Head of caudate nucleus (tissue), 42 donors: ENCODE results near the gene TNNI3K.

Experiments
- DNase-seq, 42 donors: peaks; one replicate each; pipeline versions ENCODE4 v3.0.0 to v3.0.0-alpha.2; 2020 to 2021; ENCODE audit warnings: mixed read lengths in 7 of 42
- intact Hi-C: fragments of 100-400 bp; cut with DNase I; formaldehyde crosslinking; loops from one replicate; pipeline ENCODE4 v1.15.0; 2022

Gene TNNI3K

DNA sequence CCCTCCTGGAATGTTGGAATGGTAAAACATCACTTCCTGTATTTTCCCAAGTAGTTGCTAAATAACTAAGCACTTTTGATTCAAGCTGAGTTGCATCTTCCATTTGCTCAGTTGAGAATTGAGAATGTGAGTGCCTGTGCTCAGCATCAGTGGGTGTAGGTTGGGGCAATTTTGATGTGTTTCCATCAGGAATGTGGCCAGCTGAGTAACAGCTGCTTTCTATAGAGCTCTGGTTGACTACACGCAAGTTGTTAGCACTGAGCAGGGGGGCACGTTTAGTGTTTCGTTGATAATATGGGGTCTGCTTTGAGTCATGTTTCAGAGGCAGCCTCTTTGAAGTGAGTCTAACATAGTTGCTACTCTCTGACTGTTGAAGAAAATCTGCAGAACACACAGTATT is 235.7 kb downstream of the TNNI3K start:
- intact Hi-C loops: no loop called here

DNA sequence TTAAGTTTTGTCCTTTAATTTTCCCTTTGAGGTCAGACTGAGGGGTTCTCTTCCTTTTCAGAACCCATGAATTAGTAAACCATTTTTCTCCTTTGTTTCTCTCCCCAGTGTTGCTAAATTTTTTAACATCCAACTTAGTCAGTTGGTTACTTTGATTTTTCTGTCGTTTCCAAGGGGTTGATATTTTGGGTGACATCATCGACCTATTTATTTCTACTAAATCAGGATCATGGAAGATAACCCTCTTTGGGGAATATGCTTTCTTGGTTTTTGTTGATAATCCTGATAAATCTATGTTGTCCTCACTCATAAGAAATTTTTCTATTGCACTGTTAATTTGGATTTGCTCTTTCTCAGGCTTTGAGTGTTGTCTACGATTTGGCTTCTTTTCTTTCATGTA is 236.3 kb downstream of the TNNI3K start:
- no peak for DNase-seq
- intact Hi-C loops: no loop called here

More for the DNA sequence above, 235.7 kb downstream of the TNNI3K start:
- DNase-seq: no peak

DNA sequence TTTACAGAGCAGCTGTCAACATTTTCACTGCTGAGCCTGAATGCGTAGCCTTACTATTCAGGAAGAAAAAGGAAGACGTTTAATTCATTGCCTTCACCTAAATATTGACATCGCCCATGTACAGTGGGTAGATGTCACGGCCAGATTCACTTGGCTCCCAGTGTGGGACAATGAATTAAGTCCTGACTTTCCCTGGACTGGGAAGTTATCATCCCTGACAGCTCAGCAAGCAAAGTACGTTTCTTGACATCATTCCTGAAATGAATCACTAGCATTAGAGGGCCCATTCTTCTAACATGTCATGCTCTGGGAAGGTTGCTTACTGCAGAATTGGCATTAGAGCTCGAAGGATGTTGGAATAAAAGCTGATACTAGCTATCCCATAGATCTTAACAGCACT is 239.4 kb downstream of the TNNI3K start:
- peak in 1 of 42 donors; percentile 42 for DNase-seq
- intact Hi-C loops: no loop called here

GRCh38 chr1:74478979-74479378 is 243.8 kb downstream of the TNNI3K start:
- intact Hi-C loops: no loop called here
- peak in 2 of 42 donors; percentile 9 to 43 for DNase-seq

DNA sequence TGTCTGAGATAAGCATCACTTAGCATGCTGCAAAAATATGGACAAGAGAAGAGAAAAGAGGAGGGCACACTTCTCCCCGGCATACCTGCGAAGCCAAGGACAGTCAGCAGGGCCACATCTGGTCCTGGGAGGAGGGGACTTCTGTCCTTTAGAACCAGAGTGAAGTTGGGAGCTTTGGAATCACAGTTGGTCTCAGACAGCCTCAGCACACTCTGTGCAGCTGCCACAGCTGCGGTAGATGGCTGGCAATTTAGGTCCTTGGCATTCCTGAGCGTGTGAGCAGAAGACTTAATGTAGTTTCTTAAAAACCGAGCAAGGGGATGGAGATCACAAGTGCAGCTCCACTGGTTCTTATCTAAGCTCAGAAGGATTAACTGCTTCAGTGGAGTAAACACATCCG is 244.9 kb downstream of the TNNI3K start:
- DNase-seq: no peak
- intact Hi-C loops: no loop called here

- DNase-seq: no peak
- intact Hi-C loops: no loop called here
Measured at GRCh38 chr1:74481607-74482006, 246.4 kb downstream of the TNNI3K start.

- intact Hi-C loops: no loop called here
- no peak for DNase-seq
Measured at GRCh38 chr1:74485622-74486021, 250.4 kb downstream of the TNNI3K start.

- intact Hi-C loops: no loop called here
- DNase-seq: no peak
Measured at GRCh38 chr1:74486036-74486435, 250.8 kb downstream of the TNNI3K start.

- DNase-seq: no peak
- intact Hi-C loops: no loop called here
Measured at GRCh38 chr1:74496669-74497068, 261.5 kb downstream of the TNNI3K start.

GRCh38 chr1:74498901-74499300 is 263.7 kb downstream of the TNNI3K start:
- no peak for DNase-seq
- intact Hi-C loops: no loop called here

DNA sequence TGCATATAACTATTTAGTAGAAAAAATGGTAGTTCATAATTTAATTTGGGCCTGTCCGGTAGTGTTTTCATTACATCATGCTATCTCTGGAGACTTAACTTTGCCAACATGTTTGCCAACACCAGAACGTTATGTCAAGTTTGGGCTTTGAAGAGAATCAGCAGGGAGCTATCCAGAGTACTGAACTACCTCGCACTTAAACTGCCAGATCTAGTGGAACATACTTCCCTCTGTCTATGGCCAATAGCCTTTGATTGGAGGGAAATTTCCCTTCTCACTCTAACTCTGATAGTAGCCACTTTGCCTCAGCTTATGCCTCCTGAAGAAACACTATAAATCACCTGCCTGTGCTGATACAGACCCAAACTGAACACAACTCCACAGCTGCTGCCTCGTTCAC is 267.2 kb downstream of the TNNI3K start:
- intact Hi-C loops: no loop called here
- DNase-seq: no peak

DNA sequence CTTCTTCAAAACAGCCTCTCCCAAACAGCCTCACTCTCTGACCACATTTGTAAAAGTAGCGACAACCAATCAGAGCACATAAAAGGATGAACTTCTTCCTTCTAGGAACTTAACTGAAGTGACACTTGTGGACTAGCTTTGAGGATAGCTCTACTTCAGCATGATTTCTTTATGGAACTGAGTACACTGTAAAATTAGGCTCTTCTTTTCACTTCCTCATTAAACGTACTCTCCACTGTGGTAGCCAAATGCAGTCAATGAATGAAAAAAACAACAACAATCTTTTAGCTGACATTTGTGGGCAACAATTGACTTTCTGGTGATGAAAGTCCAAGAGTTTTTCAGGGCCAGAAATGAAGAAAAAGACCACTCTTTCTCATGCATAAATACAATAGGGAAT is 267.7 kb downstream of the TNNI3K start:
- no peak for DNase-seq
- intact Hi-C loops: no loop called here

DNA sequence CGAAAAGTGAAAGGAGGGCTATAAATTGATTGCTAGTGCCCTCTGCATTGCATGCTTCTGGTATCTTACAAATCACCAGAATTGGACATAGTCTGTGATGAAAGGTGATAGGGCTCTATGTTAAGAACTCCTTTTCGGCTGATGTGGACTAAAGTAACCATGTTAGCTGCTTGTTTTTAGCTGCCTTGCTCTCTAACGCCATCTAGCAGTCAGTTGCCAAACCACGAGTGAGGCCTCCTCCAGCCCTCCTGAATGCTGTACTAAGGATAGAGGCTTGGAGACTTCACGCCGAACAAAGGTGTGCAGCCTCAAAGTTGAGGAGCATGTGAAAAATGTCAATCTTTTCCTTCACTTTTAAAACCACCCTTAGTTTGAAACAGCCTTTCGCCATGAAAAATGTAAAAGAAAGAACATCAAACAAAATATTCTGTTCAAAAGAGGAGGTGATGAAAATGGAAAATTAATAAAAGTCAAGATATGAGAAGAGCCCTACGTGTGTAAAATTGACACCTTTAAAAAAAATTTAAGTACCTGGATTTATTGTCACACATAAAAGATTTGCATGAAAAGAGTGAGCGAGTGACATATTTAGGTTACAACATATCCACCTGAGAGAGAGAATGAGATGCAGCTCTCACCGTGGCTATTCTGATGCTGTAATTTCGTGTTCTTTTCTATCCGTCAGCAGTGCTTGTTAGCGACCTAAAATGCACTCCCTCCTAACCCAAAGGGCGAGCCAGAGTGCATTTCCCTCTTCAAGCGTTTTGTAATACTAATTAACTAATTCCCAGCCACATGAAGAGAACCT is 269.1 kb downstream of the TNNI3K start:
- DNase-seq: peak; percentile 48 to 88 (median 75)
- intact Hi-C loops: no loop called here

GRCh38 chr1:74504933-74505512 is 269.8 kb downstream of the TNNI3K start:
- intact Hi-C loops: no loop called here

DNA sequence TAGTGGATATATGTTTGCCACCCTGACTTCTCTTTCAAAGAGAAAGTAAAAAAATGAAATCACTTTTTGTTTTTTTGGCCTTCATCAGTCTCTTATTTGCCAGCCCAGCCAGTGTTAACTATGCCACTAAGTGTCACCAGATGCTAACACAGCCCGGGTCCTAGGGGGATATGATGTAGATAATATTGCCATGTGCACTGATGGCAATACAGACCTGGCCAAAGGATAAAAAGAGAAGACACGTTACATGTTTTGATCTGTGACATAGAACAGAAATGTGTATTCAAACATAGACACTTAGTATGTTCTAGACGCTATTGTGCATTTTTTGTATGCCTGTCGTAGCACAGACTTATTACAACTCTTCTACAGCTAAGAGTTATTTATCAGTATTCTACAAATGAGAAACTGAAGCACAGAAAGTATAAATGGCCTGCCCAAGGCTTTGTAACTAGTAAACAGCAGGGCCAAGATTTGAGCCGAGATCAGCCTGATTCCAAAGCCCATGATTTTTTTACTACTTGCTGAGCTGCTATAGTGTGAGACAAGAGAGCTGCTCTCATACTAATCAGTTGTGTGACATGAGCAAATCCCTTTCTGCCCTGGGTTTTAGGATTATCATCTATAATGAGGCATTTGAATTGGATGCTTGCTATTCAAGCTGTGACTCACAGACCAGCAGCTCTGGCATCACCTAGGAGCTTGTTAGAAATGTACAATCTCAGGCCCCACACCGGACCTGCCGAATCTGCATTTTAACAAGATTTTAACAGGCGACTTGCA is 270.9 kb downstream of the TNNI3K start:
- intact Hi-C loops: no loop called here

More at GRCh38 chr1:74504933-74505512, 269.8 kb downstream of the TNNI3K start:
- peak; percentile 29 to 92 (median 68) for DNase-seq

DNA sequence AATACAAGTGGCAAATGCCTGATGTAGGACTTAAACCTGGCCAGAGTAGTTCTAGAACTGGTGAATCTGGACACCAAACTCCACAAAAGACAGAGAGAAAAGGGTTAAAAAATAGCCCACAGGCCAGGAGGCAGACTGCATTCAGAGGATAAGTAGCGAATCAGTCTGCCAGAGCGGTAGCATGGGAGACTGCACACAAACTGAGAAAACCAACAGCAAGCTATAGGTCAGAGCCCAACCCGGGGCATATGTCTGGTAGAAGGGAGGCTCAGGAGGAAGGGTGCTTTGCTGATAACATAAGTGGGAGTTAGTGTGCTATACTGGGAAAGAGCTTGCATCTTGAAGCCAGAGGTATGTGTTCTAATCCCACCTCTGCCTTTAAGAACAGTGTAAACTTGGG is 273.3 kb downstream of the TNNI3K start:
- intact Hi-C loops: no loop called here
- DNase-seq: no peak

More for the DNA sequence above, 270.9 kb downstream of the TNNI3K start:
- DNase-seq: peak in 2 of 42 donors; percentile 21 to 38

DNA sequence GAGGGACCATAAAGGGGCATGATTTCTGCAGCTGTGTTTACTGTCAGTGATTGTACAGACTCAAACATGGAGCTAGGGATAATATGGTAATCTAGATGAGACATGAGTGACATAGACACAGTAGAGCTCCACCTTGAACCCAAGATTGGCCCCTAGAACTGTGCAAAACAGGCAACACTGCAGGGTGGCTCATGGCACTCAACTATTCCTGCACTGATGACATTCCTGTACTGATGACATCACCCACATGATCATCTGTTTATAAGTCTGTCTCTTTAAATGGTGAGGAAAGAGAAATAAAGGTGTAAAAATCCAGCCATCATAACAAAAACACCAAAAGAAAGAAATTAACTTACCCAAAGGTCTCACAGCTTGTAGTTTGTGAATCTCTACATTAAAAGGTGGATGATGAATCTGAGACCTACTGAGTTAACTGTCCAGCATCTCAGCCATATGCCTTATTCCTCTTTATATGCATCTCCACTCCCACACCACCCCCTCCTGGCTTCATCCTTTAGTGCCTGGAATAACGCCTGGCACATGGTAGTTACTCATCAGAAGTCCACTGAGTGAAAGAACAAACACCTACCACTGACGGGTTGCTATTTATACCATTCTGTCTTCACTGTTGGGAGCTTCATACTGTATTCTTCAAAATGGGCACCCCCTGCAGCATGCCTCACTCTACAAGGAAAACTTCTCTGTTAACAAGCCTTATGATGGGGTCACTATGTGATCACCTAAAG is 277.2 kb downstream of the TNNI3K start, which contains the start of gene LRRC53:
Gene LRRC53, minus strand, starts transcription at position 442 of the 746 bp plus-strand sequence. CDS start 29,262 bp downstream, outside the sequence.
- intact Hi-C loops: no loop called here
- no peak for DNase-seq

- intact Hi-C loops: no loop called here
- DNase-seq: peak in 29 of 42 donors; percentile 9 to 68 (median 39)
Measured at GRCh38 chr1:74513411-74514300, 278.5 kb downstream of the TNNI3K start.
